GM12801 (cell line): Measurements from ENCODE around the gene MLXIP.

ENCODE experiments used
- TF ChIP-seq, protein P1 (sequence below): IDR thresholded peaks from one replicate; pipeline ENCODE4 v1.5.1; 2011; ENCODE audit warnings: control low read depth; ENCODE audit not compliant: insufficient read length; ENCODE audit errors: extremely low read depth

The MLXIP gene

GRCh38 chr12:122078141-122079032 lies at the start of gene MLXIP:
TSS of gene MLXIP (plus strand) at chr12:122078756. CDS start at chr12:122078854, 98 bp downstream.
- TF ChIP-seq, protein P1, sequence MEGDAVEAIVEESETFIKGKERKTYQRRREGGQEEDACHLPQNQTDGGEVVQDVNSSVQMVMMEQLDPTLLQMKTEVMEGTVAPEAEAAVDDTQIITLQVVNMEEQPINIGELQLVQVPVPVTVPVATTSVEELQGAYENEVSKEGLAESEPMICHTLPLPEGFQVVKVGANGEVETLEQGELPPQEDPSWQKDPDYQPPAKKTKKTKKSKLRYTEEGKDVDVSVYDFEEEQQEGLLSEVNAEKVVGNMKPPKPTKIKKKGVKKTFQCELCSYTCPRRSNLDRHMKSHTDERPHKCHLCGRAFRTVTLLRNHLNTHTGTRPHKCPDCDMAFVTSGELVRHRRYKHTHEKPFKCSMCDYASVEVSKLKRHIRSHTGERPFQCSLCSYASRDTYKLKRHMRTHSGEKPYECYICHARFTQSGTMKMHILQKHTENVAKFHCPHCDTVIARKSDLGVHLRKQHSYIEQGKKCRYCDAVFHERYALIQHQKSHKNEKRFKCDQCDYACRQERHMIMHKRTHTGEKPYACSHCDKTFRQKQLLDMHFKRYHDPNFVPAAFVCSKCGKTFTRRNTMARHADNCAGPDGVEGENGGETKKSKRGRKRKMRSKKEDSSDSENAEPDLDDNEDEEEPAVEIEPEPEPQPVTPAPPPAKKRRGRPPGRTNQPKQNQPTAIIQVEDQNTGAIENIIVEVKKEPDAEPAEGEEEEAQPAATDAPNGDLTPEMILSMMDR: no peak

DNA sequence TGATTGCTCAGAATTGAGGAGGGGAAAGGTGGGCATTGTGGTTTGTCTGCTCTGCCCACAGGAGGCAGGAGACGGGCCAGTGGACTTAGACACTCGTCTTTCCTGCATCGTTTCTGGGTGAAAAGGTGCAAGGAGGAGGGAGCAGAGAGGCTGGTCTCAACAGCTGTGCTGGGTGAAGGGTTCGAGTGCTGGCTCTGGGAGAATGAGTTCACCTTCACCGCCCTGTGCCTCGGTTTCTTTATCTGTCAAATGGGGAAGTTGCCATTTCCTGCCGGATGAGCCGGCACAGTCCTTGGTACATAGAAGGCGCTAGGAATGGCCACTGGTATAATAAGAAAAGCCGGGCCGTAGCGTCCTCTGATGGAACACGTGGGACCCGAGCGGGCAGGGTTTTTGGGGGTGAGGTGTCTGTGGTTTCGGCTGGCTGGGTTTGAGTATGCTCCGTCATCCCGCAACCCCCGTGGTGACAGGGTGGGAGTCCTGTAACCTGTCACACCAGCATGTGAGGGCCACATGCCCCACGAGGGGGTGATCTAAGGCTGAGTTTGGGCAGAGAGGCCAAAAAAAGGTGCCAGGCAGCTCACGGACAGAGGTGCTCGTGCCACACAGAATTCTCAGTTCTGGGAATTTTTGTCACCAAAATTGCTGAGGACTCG lies 49.5 kb upstream of the MLXIP start:
- TF ChIP-seq, protein P1: no peak

DNA sequence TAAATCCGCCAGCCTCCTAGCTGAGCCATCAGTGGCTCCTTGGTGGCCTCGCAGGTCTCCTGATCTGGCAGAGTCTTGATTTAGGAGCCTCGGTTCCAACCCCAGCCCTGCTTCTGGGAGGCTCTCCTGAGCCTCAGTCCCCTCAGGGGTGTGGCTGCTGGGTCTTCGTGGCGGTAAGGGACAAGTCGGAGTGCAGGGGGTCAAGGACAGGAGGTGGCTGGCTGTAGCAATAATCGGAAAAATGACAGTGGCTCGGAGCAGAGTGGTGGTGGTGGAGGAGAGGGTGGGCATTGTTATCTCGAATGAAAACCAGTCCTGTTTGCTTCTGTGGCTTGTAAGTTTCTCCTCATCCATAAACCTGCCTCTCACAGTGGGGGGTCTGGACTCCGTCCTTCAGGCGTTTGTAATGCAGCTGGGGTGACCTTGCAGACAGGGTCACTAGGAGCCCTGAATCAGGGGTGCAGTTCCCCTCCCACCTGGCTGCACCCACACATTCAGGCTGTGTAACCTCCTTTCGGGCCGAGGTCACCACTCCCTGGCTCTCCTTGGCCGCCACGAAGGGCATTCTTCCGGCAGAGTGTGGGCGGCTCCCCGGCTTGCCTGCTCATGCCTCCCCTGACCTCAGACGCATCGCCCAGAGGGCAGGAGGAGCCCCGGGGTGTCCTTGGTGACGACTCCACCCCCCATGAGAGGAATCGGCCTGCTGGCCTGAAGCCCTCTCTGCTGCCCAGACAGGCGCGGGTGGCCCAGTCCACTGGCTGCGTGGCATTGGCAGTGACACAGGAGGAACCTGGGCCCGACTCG lies 48.7 kb upstream of the MLXIP start:
- TF ChIP-seq, protein P1: no peak

DNA sequence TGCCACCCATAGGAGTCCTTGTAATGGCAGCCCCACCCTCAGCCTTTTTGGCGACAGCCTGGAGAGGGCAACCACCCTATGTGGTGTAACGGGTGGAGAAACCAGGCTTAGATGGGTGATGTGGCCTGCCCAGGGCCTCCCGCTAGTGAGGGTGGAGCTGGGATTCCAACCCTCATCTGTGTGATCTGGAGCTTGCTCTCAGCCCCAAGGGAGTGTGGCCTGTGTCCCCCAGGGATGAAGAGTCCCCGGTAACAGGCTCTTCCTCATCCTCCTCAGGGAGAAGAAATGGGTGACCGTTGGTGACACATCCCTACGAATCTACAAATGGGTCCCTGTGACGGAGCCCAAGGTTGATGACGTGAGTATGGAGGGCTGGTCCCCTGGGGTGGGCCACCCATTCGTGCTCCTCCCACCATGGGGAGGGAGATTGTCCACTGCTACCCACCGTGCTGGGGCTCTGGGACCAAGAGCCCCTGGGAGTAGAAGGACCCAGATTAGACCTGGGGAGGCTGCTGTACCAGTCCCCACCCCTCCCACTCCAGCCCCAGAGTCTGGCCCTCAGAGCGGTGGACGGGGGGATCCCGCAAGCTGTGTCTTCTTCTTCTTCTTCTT lies 48.0 kb upstream of the MLXIP start:
- TF ChIP-seq, protein P1: no peak

GRCh38 chr12:122031342-122032216 lies 47.0 kb upstream of the MLXIP start:
- TF ChIP-seq, protein P1: no peak

GRCh38 chr12:122032580-122032979 lies 46.0 kb upstream of the MLXIP start:
- TF ChIP-seq, protein P1: no peak
